H1 (cell line): Measurements from ENCODE around the gene PTGIR. TPM values are rescaled to one million over a fixed set of nuclear protein-coding genes. Genes with fewer than 3 reads are reported as not detected.

ENCODE experiments used
- CTCF ChIA-PET: fragments of 300-600 bp; sonication (Branson Sonifier 250); formaldehyde crosslinking; loops from one replicate; lab custom pipeline; 2021; ENCODE audit not compliant: partially characterized antibody; lab: Charles Lee
- POLR2A ChIA-PET: fragments of 300-600 bp; sonication (Branson Sonifier 250); formaldehyde crosslinking; loops from one replicate; lab custom pipeline; 2021; ENCODE audit warnings: inconsistent platforms; ENCODE audit not compliant: partially characterized antibody; lab: Charles Lee
- DNase-seq, 2 experiments: peaks; one replicate each; pipeline versions ENCODE4 v3.0.0 to v3.0.0-alpha.2; 2010 to 2022; ENCODE audit warnings: low spot score in 2 of 2, low read depth in 1 of 2, mixed read lengths in 1 of 2
- FAIRE-seq: peaks from 2 replicates; lab custom pipeline; 2011; peaks lifted over from hg19 to GRCh38; lab: Jason Lieb, UNC
- H2AFZ ChIP-seq: 2 replicates; pipeline ENCODE4 v1.8.1; 2012; ENCODE audit warnings: low read length, inconsistent platforms
- H2AK5ac ChIP-seq: 2 replicates; pipeline ENCODE4 v1.6.1; 2013; ENCODE audit warnings: low read depth, low read length
- H2BK120ac ChIP-seq: replicated peaks from 2 replicates; pipeline ENCODE3; 2013; ENCODE audit warnings: low read depth, low read length, inconsistent platforms
- H2BK12ac ChIP-seq: 2 replicates; pipeline ENCODE4 v1.6.1; 2013; ENCODE audit warnings: low read depth, low read length
- H2BK15ac ChIP-seq: 2 replicates; pipeline ENCODE4 v1.6.1; 2013; ENCODE audit warnings: low read length
- H2BK20ac ChIP-seq: 2 replicates; pipeline ENCODE4 v1.6.1; 2013; ENCODE audit warnings: low read length
- H2BK5ac ChIP-seq: 2 replicates; pipeline ENCODE4 v1.6.1; 2013; ENCODE audit warnings: low read depth, low read length
- H3K14ac ChIP-seq: 2 replicates; pipeline ENCODE4 v1.6.1; 2013; ENCODE audit warnings: inconsistent platforms; ENCODE audit not compliant: insufficient read length
- H3K18ac ChIP-seq: 2 replicates; pipeline ENCODE4 v1.6.1; 2013; ENCODE audit warnings: low read length; ENCODE audit errors: extremely low read depth
- H3K23ac ChIP-seq: 2 replicates; pipeline ENCODE4 v1.6.1; 2013; ENCODE audit warnings: inconsistent platforms; ENCODE audit not compliant: insufficient read length
- H3K23me2 ChIP-seq: 2 replicates; pipeline ENCODE4 v1.6.1; 2013; ENCODE audit warnings: low read depth, low read length
- H3K27ac ChIP-seq: 2 replicates; pipeline ENCODE4 v1.6.1; 2011; ENCODE audit warnings: low read depth, low read length, inconsistent platforms
- H3K27me3 ChIP-seq, 4 experiments: replicated peaks in 1 of 4; 1 replicate in 1 of 4; 2 replicates in 3 of 4; pipeline versions ENCODE4 v1.6.1 to v1.8.1; 2011 to 2013; ENCODE audit warnings: low read length in 3 of 4, mild to moderate bottlenecking in 3 of 4, inconsistent platforms in 2 of 4, mixed read lengths in 2 of 4, moderate library complexity in 1 of 4; ENCODE audit not compliant: control insufficient read depth in 3 of 4, insufficient read depth in 3 of 4; ENCODE audit errors: extremely low read depth in 1 of 4
- H3K36me3 ChIP-seq, 4 experiments: 2 replicates each; pipeline versions ENCODE4 v1.6.1 to v1.8.1; 2011 to 2013; ENCODE audit warnings: mild to moderate bottlenecking in 4 of 4, low read length in 3 of 4, moderate library complexity in 2 of 4, control low read depth in 1 of 4, inconsistent platforms in 1 of 4; ENCODE audit not compliant: insufficient read depth in 4 of 4, control insufficient read depth in 2 of 4
- H3K4ac ChIP-seq: replicated peaks from 2 replicates; pipeline ENCODE3; 2013; ENCODE audit warnings: low read length, low read depth, mixed read lengths, inconsistent platforms; ENCODE audit not compliant: insufficient read length
- H3K4me1 ChIP-seq, 4 experiments: replicated peaks in 1 of 4; 1 replicate in 1 of 4; 2 replicates in 3 of 4; pipeline versions ENCODE4 v1.6.1 to v1.8.1; 2011 to 2013; ENCODE audit warnings: low read length in 3 of 4, inconsistent platforms in 2 of 4, mixed read lengths in 1 of 4; ENCODE audit not compliant: insufficient read depth in 4 of 4, control insufficient read depth in 3 of 4
- H3K4me2 ChIP-seq, 2 experiments: 2 replicates each; pipeline versions ENCODE4 v1.6.1 to v1.8.1; 2011 to 2013; ENCODE audit warnings: low read depth in 2 of 2, low read length in 2 of 2, control low read depth in 1 of 2, inconsistent platforms in 1 of 2, mild to moderate bottlenecking in 1 of 2; ENCODE audit not compliant: insufficient read depth in 1 of 2
- H3K4me3 ChIP-seq, 4 experiments: fragments of 200-600, 300-600 bp in 1 of 4; sonication (generic), shearing (Covaris generic), sonication (Bioruptor Twin) in 1 of 4; 2 replicates each; pipeline versions ENCODE4 v1.5.1 to v1.8.1; 2011 to 2016; ENCODE audit warnings: low read length in 4 of 4, low read depth in 3 of 4, control low read depth in 2 of 4, inconsistent platforms in 2 of 4, mild to moderate bottlenecking in 2 of 4, mixed read lengths in 1 of 4, moderate library complexity in 1 of 4; ENCODE audit not compliant: insufficient read depth in 2 of 4; ENCODE audit errors: extremely low read depth in 1 of 4
- H3K56ac ChIP-seq: replicated peaks from 2 replicates; pipeline ENCODE3; 2013; ENCODE audit warnings: low read depth, mild to moderate bottlenecking, mixed read lengths, low read length, inconsistent platforms; ENCODE audit not compliant: insufficient read length
- H3K79me1 ChIP-seq: 2 replicates; pipeline ENCODE4 v1.6.1; 2013; ENCODE audit warnings: low read depth, low read length, control low read depth
- H3K79me2 ChIP-seq, 2 experiments: 2 replicates each; pipeline versions ENCODE4 v1.6.1 to v1.8.1; 2012 to 2013; ENCODE audit warnings: low read length in 2 of 2, mild to moderate bottlenecking in 2 of 2, inconsistent platforms in 1 of 2; ENCODE audit not compliant: insufficient read depth in 2 of 2, control insufficient read depth in 1 of 2
- H3K9ac ChIP-seq, 4 experiments: replicated peaks in 1 of 4; 1 replicate in 1 of 4; 2 replicates in 3 of 4; pipeline versions ENCODE4 v1.6.1 to v1.8.1; 2011 to 2013; ENCODE audit warnings: low read depth in 3 of 4, low read length in 3 of 4, control low read depth in 2 of 4, mild to moderate bottlenecking in 2 of 4, moderate library complexity in 2 of 4, inconsistent platforms in 1 of 4; ENCODE audit errors: extremely low read depth in 1 of 4
- H3K9me3 ChIP-seq, 2 experiments: 2 replicates each; pipeline versions ENCODE4 v1.6.1 to v1.8.1; 2012 to 2013; ENCODE audit warnings: mild to moderate bottlenecking in 2 of 2, moderate library complexity in 2 of 2, control low read depth in 1 of 2, inconsistent platforms in 1 of 2, low read depth in 1 of 2, low read length in 1 of 2, mixed read lengths in 1 of 2; ENCODE audit not compliant: insufficient read depth in 2 of 2
- H4K20me1 ChIP-seq, 2 experiments: replicated peaks in 1 of 2; 2 replicates each; pipeline versions ENCODE3 to v1.8.1; 2011 to 2013; ENCODE audit warnings: inconsistent platforms in 2 of 2, low read length in 2 of 2, mild to moderate bottlenecking in 1 of 2; ENCODE audit not compliant: insufficient read depth in 2 of 2, control insufficient read depth in 1 of 2
- H4K5ac ChIP-seq: 2 replicates; pipeline ENCODE4 v1.6.1; 2013; ENCODE audit warnings: low read length, low read depth, mixed read lengths, inconsistent platforms; ENCODE audit not compliant: insufficient read length
- H4K8ac ChIP-seq: 2 replicates; pipeline ENCODE4 v1.8.0; 2013; ENCODE audit warnings: mild to moderate bottlenecking, moderate library complexity, low read length, inconsistent platforms; ENCODE audit not compliant: insufficient read depth; ENCODE audit errors: extremely low read depth
- H4K91ac ChIP-seq: replicated peaks from 2 replicates; pipeline ENCODE3; 2013; ENCODE audit warnings: low read length, mixed read lengths, inconsistent platforms; ENCODE audit not compliant: insufficient read length
- BRCA1 ChIP-seq: IDR thresholded peaks from 2 replicates; pipeline ENCODE4 v1.6.1; 2012; ENCODE audit warnings: low read depth, low read length, improper control_type of control experiment
- CEBPB ChIP-seq: IDR thresholded peaks from 2 replicates; pipeline ENCODE4 v1.6.1; 2012; ENCODE audit warnings: low read depth, low read length
- CREB1 ChIP-seq: IDR thresholded peaks from 2 replicates; pipeline ENCODE4 v1.6.1; 2012; ENCODE audit warnings: inconsistent platforms
- CTBP2 ChIP-seq: IDR thresholded peaks from 2 replicates; pipeline ENCODE4 v1.7.0; 2011; ENCODE audit warnings: borderline replicate concordance, mild to moderate bottlenecking, moderate library complexity, mixed read lengths, low read length; ENCODE audit not compliant: insufficient read depth, insufficient read length
- EP300 ChIP-seq, 2 experiments: IDR thresholded peaks; 1 replicate in 1 of 2; 2 replicates in 1 of 2; pipeline ENCODE4 v1.6.1; 2011 to 2012; ENCODE audit warnings: low read depth in 2 of 2, low read length in 2 of 2, mild to moderate bottlenecking in 2 of 2, borderline replicate concordance in 1 of 2, inconsistent platforms in 1 of 2, moderate library complexity in 1 of 2
- GABPA ChIP-seq: IDR thresholded peaks from 2 replicates; pipeline ENCODE4 v1.6.1; 2011; ENCODE audit warnings: mild to moderate bottlenecking, low read length, moderate library complexity, borderline replicate concordance; ENCODE audit not compliant: insufficient read depth
- KDM5A ChIP-seq: fragments of 200-600 bp; IDR thresholded peaks from 2 replicates; pipeline ENCODE4 v1.7.1; 2012; ENCODE audit warnings: mild to moderate bottlenecking, low read length, inconsistent platforms, mixed read lengths
- RFX5 ChIP-seq: IDR thresholded peaks from 2 replicates; pipeline ENCODE4 v1.6.1; 2011; ENCODE audit warnings: low read depth, low read length, improper control_type of control experiment, borderline replicate concordance
- RXRA ChIP-seq: IDR thresholded peaks from 2 replicates; pipeline ENCODE4 v1.6.1; 2011; ENCODE audit warnings: low read depth, mild to moderate bottlenecking, low read length, moderate library complexity; ENCODE audit not compliant: insufficient read depth
- SIX5 ChIP-seq: IDR thresholded peaks from 2 replicates; pipeline ENCODE4 v1.6.1; 2011; ENCODE audit warnings: mild to moderate bottlenecking, low read depth, low read length
- WGBS, 2 experiments: shearing (Covaris generic) in 1 of 2; methylation state at CpG; one replicate each; pipeline versions ENCODE4 v1.1.6 to v1.1.7; 2013 to 2015; ENCODE audit warnings: low lambda C conversion rate in 2 of 2, mixed read lengths in 2 of 2, inconsistent platforms in 1 of 2, low coverage in 1 of 2, missing lambda C conversion rate in 1 of 2; ENCODE audit not compliant: insufficient replicate concordance in 2 of 2, insufficient coverage in 1 of 2, insufficient read length in 1 of 2; ENCODE audit errors: extremely low coverage in 1 of 2, missing lambda C conversion rate in 1 of 2; 5-methylcytosine and 5-hydroxymethylcytosine counted together
- polyA plus RNA-seq, 7 experiments: library from polyadenylated mRNA; depleted of rRNA in 3 of 7; stranded (reverse) in 5 of 7; unstranded in 2 of 7; fragments of >200 nt in 5 of 7; fragments of 200-250 nt in 2 of 7; gene quantifications; 1 replicate in 5 of 7; 2 replicates in 1 of 7; 4 replicates in 1 of 7; pipeline versions ENCODE4 v1.2.1 to v1.2.3, GENCODE V29; 2011 to 2013; ENCODE audit warnings: missing spikeins in 2 of 7, mixed read lengths in 2 of 7
- total RNA-seq: library from RNA; stranded (reverse); fragmentation: NEBNext Ultra II Directional; extraction: Animal tissue kit (Norgen Biotek cat#: 25700); gene quantifications from 2 replicates; pipeline ENCODE4 v1.2.1, GENCODE V29; 2021

Gene PTGIR
- total and polyA plus RNA-seq, 2 of the 8 experiments (the other 6 are each of a cell fraction or from before 2014, with no cell fraction given) = 0.15 TPM; not detected in 1

- CTCF ChIA-PET = interaction anchor here (0.5 to 3.3 kb wide), 19 partner anchors 11 to 317 kb away, joined by 3 to 17 read pairs (median 4); no protein-coding TSS in a partner anchor
- no peak overlapping the region for H3K23ac ChIP-seq
- DNase-seq (peak; percentile 88 to 100), FAIRE-seq (peak; percentile 63)
- no peak overlapping the region for H3K14ac ChIP-seq
- peaks cover 11% of the 10 kb centered on the region for H3K23me2 ChIP-seq
- peaks cover 16% of the 10 kb centered on the region for H3K79me1 ChIP-seq
- peak overlapping the region; percentile 75 to 89 for H3K4me2 ChIP-seq
- H2BK20ac ChIP-seq = peak overlapping the region; percentile 100
- peak overlapping the region; percentile 99 for H2AFZ ChIP-seq
- peak overlapping the region; percentile 89 to 100 (median 100) for H3K9ac ChIP-seq
- peak overlapping the region; percentile 97 for H4K91ac ChIP-seq
- peak overlapping the region; percentile 100 for H3K27ac ChIP-seq
- peaks cover 0 to 19% (median 9%) of the 10 kb centered on the region in 4 experiments; a peak in 5 of 7 replicates for H3K4me1 ChIP-seq
- peak overlapping the region; percentile 100 for H2BK5ac ChIP-seq
- no peaks in the 10 kb centered on the region for H3K9me3 ChIP-seq
- H4K8ac ChIP-seq = peak overlapping the region; percentile 100; the same call in 1 of the 2 replicates
- H3K79me2 ChIP-seq = peaks cover 15 to 35% of the 10 kb centered on the region in 2 experiments
- H3K27me3 ChIP-seq = no peaks in the 10 kb centered on the region
- H3K56ac ChIP-seq = peak overlapping the region; percentile 98
- peak overlapping the region; percentile 99; the same call in 1 of the 2 replicates for H2BK15ac ChIP-seq
- peaks cover 20 to 25% of the 10 kb centered on the region in 2 experiments for H4K20me1 ChIP-seq
- H3K36me3 ChIP-seq = peaks cover 0 to 2% (median 2%) of the 10 kb centered on the region in 4 experiments; a peak in 4 of 8 replicates
- no peak overlapping the region for H2AK5ac ChIP-seq
- POLR2A ChIA-PET = interaction anchor here (0.6 to 4.2 kb wide), 15 partner anchors 11 to 1893 kb away, joined by 3 to 28 read pairs (median 3); partner anchors contain the start of gene DACT3
- peak overlapping the region; percentile 100 for H2BK12ac ChIP-seq
- H2BK120ac ChIP-seq = peak overlapping the region; percentile 70
- WGBS, 2 experiments = 4% methylated on average over 57 of the region's 93 CpGs; no CpG with 5 or more reads in 1 of the 2 experiments
- no peak overlapping the region for H3K4ac ChIP-seq
- peak overlapping the region; percentile 90 to 100 (median 94) for H3K4me3 ChIP-seq
- peak overlapping the region; percentile 97 for H4K5ac ChIP-seq
- H3K18ac ChIP-seq = peak overlapping the region; percentile 100
- TF ChIP-seq CREB1 (peak; percentile 94), EP300 (IDR thresholded peaks at IDR 0.05; ENCODE audit: borderline replicate concordance in 1 of 2, low read depth in 2 of 2, low read length in 2 of 2) (peak in 1 of 2 experiments; percentile 97; a peak in 2 of 3 replicates), GABPA (no peak), KDM5A (peak; percentile 76; the same call in 1 of the 2 replicates), BRCA1 (no peak), RXRA (no peak), RFX5 (no peak), CEBPB (no peak), CTBP2 (no peak), SIX5 (no peak)
Observed at GRCh38 chr19:46600384-46601317, 24.2 kb downstream of the PTGIR start.
